22Rv1 (cell line): ENCODE data around the gene OVOL3.

Experiments used
- CTCF ChIP-seq: fragments of 450-650 bp; IDR thresholded peaks from 2 replicates; pipeline ENCODE4 v1.5.1; 2017; ENCODE audit warnings: mild to moderate bottlenecking
- ZFX ChIP-seq: fragments of 450-650 bp; IDR thresholded peaks from 2 replicates; pipeline ENCODE4 v1.6.1; 2017; ENCODE audit warnings: antibody characterized with exemption, borderline replicate concordance

GRCh38 chr19:36092566-36092965, 18.4 kb upstream of the OVOL3 start:
- TF ChIP-seq CTCF (no peak), ZFX (no peak)
